ENCODE data around the gene SIGLEC6.

GRCh38 chr19:51469162-51469561 is 62.3 kb downstream of the SIGLEC6 start:
- TF ChIP-seq TCF7L2 (IDR thresholded peaks at IDR 0.05; ENCODE audit: low read depth, low read length) (no peak), CTCF (IDR thresholded peaks at IDR 0.05) (no peak), REST (IDR thresholded peaks at IDR 0.05; ENCODE audit: insufficient read depth in 1 of 2, low read depth in 2 of 2, low read length in 1 of 2) (no peak), POLR2AphosphoS5 (IDR thresholded peaks at IDR 0.05; ENCODE audit: low read depth, low read length) (no peak)

All from Panc1 (cell line).